Activated naive CD4-positive, alpha-beta T cell treated with anti-CD3 and anti-CD28 coated beads, Interleukin-2, amount 50 U/mL, for 16 hours (primary cell): ENCODE data around the gene SGK1.
"Not testable (repeated sequence)": the region's sequence is repeated elsewhere in the genome, so short reads cannot be mapped to it uniquely, and the experiment has no call there.

Source experiments
- DNase-seq: peaks from one replicate; pipeline ENCODE4 v3.0.0-alpha.2; 2020

Gene SGK1

DNA sequence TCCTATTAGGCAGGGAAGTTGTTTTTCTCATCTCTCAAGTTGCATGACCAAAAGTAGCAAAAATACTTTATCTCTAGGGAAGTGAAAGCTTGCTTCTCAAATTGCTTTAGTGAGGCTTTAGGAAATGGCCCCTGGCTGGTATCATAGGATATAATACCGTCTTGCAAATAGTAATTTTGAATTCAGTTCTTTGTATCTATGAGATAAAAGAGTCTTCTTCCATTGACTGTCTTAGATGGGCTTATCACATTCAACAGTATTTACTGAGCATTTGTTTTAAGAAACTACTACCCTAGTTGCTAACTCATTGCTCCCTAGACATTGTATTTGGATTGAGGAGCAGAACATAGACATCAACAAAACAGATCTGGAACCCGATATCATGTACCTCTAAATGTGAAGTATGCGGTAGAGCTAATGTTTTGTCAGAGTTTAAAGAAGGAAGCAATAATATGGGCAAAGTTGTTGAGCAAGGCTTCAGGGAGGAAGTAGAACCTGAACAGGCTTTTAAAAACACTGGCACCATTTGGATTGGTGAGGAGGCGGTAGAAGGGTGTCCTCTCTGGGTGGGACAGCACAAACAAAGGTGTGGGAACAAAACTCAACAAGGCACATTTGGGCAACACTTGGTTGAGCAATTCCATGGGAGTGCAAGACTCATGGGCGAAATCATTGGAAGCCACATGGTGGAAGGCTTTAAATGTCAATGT is 101.5 kb downstream of the SGK1 start:
- no peak for DNase-seq

DNA sequence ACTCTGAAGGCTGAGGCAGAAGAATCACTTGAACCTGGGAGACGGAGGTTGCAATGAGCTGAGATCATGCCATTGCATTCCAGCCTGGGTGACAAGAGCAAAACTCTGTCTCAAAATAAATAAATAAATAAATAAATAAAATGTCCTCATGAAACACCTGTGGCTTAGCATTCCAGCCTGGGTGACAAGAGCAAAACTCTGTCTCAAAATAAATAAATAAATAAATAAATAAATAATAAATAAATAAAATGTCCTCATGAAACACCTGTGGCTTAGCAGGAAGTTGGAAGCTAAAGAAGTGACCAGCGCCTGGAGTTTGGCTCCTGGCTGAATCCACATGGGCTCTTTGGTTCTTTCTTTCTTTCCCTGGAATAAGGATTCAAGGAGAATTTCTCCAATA is 104.5 kb downstream of the SGK1 start:
- DNase-seq = not testable (repeated sequence)

DNA sequence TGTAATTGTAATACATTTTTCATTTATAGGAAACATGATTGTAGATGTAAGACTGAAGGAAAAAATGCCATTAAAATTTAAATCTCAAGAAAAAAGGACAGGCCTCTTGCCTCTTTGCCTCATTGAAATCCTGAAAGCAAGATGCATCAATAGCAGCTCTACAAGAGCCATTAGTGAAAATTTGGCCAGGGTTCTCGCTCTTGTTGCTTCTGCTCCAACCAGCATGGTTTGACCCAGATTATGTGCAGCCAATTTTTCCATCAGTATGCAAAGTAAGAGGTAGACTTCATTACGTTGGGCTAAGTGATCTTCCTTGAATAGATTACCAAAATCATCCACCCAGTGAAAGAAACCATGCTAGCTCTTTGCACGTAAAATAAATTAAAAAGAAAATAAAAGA is 106.6 kb downstream of the SGK1 start:
- no peak for DNase-seq

DNA sequence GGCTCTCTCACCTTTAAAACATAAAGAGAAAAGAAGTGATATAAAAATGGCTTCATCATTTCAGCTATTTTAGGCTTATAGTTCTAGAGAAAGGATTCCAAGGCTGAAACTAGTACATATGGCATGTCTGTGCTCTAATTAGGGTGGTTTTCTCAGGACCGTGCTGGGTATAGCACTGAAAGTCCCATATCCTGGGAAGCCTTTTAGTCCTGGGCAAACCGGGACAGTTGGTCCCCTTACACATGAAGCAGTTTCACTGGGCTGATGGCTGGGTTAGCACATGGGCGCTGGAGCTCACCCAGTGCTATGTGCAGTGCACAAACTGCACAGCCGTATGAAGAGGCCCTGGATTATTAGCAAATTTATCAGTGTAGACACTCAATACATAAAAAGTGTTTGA is 110.5 kb downstream of the SGK1 start:
- no peak for DNase-seq

DNA sequence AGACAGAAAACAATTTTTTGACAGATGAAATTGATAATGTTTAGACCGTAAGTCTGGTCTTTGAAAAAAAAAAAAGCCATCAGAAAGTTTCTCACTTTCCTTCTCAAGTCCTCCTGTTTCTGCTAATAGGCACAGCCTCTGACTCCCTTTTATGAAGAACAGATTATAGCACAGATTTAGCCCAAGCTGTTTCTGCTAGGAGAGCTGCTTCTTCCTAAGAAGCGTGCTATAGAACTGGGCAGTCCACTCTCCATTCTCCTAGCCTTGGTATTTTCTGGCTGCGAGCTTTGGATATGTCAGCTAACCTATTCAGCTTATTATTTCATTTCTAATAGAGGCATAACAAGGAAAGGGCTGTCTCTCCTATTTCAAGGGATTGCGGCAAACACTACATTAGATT is 112.5 kb downstream of the SGK1 start:
- no peak for DNase-seq

DNA sequence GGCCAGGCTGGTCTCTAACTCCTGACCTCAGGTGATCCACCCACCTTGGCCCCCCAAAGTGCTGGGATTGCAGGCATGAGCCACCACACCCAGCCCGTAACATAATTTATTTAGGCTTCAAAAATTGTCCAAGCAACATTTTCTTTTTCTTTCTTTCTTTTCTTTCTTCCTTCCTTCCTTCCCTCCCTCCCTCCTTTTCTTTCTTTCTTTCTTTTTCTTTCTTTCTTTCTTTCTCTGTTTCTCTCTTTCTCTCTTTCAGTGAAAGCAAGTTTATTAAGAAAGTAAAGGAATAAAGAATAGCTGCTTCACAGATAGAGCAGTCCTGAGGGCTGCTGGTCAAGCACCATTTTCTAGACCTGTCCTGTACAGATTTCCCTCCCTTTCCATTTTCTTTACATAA is 113.2 kb downstream of the SGK1 start:
- not testable (repeated sequence) for DNase-seq

DNA sequence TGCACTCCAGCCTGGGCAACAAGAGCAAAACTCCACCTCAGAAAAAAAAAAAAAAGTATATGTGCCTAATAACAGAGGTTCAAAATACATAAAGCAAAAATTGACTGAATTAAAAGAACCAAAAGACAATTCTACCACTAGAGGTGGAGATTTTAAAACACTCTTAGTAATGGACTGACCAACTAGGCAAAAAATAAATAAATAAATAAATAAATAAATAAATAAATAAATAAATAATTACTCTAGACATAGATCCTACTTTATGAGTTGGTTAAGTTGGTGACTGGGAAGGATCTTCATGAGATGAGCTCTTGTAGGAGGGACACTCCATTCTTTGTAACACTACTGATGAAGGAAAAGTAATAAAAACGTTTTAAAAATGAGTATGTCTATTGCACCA is 113.9 kb downstream of the SGK1 start:
- no peak for DNase-seq

DNA sequence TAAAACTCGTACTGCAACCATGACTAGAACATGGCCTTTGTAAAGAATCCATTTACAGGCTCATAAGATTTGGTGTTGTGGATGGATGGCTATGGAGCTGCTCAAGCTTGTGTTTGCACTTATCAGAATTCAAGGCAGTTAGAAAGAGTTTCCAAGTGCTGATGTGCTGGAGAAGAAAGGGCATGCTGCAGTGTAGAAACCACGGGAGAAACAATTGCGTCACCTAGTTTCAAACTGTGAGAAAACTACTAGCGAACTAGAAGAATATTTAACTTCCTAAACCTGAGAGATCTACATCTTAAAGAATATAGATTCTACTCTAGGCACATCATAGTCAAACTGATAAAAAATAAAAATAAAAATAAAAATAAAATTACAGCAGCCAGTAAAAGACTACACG is 116.2 kb downstream of the SGK1 start:
- no peak for DNase-seq

DNA sequence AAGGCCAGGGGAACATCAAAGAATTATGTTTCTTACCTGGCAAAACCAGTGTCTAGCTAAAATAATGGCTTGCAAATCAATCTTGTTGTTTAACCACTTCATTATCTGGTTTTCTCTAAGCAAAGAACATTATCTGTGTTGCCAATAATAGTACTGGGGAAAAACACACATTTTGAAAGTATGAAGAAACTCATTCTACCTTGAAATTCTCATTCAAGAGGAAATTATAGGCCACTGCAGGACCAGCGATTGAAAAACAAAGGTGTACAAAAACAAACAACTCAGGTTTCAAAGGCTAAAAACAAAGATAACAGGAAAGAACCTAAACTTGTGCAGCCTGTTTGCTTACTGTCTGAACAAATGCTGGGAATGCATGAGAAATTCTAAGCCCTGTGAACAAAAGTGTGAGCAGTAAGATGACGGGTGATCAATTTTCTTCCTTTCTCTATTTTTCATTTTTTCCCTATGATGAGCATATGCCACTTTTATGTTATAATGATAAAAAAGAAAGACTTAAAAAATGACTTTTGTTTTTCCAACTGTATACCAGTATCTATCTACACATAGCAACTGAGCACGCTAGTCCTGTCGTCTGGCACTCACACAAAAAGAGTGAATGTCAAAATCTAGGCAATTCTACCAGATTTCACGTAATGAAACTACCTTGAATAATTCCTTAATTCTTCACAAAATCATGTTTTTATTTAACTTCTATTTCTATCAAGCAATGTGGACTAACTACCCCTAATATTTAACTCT is 117.9 kb downstream of the SGK1 start:
- DNase-seq = no peak

DNA sequence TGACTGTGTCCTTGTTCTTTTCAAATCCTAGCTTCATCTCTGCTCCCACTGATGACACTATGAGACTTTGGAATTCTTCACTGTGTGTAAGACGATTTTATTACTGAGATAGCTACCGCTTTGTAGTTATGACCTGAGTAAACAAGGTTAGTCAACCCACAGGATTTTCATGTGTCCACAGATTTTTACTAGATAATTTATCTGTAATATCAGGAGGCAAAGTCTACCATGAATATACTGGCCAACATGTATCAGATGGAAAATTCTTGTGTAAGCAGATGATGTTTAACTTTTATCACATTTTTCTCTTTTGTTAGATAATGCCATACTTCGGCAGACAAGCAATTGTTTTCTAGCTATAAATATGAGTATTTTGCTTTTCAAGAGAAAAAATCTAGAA is 119.8 kb downstream of the SGK1 start:
- DNase-seq = no peak

DNA sequence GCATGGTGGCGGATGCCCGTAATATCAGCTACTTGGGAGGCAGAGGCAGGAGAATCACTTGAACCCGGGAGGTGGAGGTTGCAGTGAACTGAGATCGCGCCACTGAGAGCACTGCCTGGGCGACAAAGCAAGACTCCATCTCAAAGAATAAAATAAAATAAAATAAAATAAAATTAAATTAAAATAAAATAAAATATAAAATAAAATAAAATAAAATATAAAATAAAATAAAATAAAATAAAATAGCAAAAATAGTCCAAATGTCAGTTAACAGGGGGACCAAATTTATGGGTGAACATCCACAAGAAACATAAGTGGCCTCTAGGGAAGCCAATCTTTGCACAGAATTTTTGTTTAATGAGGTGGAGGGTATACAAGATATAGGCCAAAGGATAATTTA is 120.2 kb downstream of the SGK1 start:
- DNase-seq = not testable (repeated sequence)

DNA sequence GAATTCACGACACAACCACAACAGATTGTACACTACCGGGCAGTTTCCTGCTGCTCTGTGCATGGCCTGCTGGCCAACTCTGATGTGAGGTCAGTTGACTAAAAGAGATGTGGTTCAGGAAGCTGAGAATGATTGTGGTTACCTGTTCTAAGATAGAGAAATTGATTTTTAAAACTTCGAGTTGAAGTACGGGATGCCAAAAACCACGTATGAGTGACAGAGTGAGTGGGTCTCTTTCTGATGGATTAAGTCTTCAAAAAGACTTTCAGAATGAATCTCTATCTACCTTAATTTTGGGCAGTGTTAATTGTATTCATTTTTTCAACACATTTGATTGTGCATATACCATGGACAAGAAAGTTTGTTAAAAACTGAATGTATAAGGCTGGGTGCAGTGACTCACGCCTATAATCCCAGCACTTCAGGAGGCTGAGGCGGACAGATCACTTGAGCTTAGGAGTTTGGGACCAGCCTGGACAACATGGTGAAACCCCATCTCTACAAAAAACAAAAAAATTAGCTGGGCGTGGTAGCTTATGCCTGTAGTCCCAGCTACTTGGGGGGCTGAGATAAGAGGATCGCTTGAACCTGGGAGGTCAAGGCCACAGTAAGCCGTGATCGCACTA is 121.2 kb downstream of the SGK1 start:
- no peak for DNase-seq

DNA sequence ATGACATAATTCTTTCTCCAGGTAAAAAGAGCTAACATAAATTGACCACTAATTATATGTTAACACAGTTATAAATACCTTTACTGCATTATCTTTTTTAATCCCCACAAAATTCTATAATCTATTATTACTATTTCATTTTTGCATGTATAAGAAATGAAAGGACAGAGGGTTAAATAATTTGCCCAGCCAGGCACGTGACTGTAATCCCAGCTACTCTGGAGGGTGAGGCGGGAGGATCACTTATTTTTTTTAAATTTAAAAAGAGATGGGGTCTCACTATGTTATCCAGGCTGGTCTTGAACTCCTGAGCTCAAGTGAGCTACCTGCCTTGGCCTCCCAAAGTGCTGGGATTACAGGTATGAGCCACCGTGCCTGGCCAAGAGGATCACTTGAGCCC is 121.9 kb downstream of the SGK1 start:
- no peak for DNase-seq

DNA sequence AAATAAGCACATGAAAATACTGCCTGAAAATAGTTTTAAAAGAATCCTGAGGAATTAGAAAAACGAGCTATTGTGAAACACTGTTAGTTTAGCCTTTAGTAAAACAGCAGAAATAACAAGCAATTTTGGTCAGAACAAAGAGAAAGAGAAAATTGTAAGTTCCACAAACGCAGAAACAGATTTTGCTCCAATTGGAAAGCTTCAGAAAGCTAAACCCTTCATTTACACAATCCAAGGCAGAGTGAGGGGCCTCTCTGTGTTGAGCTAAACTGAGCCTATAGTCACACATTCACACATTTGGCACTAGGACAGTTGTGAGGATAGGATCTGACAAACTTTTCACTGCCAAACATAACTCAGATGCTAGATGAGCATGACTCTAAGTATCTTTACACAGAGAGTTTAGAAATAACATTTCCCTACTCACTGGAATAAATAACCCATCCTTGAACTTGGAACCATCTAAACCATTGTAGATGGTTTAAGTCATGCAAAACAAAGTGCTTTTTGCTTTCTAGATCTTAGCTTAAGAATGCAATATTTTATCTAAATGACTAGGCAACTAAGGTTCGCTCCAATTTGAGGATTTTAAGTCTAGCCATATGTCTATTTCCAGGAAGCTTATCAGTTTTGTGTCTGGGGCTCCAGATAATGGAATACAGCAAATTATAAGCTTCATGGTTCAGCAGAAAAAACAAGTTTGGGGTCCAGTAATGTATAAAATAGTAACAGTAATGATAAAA is 122.6 kb downstream of the SGK1 start:
- no peak for DNase-seq

DNA sequence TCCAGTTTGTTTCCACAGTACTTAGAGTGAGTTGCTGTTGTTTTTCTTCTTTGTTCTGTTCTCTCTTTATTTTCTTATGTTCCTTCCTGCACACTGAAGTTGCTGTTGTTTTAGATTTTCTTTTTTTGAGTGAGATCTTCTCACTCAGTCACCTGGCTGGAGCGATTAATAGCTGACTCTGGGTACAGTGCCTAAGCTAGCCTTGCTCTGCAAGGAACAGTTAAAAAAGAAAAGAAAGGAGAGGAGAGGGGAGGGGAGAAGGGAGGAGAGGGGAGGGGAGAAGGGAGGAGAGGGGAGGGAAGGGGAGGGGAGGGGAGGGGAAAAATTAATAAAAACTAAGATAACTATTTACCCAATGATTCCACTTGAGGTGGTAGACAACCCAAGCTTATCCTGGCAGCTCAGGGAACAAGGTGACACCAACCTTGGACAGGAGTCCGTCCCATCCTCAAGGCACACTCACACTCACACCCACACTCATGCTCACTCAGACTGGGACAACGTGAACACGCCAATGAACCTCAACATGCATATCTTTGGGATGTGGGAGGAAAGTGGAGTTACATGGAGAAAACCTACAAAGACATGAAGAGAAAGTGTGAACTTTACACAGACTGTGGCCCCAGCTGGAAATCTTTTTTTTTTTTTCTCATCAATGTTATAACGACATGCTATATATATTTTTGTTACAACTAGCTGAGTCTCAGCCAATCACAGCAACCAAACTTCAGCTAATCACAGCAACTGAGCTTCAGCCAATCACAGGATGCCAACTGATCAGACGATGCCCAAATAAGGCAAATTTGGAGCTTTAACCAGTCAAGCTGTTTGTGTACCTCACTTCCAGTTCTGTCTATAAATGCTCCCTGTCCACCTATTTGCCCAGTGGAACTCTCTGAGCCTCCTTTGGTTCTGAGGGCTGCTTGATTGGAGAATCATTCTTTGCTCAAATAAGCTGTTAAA is 124.1 kb downstream of the SGK1 start:
- no peak for DNase-seq

DNA sequence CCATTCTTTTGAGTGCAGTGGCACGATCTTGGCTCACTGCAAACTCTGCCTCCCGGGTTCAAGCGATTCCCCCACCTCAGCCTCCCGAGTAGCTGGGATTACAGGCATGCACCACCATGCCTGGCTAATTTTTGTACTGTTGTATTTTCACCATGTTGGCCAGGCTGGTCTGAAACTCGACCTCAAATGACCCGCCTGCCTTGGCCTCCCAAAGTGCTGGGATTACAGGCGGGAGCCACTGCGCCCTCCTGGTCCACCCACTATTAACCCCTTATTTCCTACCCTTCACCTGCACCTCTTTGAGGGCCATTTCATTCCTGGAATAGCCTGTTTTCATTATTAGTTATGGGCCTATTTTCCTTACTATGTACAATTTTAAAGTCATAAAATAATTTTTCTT is 125.3 kb downstream of the SGK1 start:
- DNase-seq = not testable (repeated sequence)

DNA sequence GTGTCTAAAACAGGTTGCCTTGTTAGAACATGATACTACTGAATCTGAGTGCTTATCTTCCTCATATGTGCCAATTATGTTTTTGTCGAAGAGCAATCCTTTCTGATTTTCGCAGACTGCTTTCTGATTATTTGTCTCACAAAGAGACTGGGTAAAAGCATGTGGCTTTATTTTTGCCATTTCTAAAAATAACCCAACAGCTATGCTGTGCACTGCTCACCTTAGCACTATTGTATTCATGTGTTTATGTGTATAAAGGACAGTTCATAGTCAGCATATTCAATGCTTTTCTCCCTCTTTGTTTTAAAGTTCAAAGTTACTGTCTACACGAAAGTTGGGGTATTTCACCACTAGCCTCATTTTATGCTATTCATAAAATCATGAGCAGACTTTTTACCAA is 127.0 kb downstream of the SGK1 start:
- no peak for DNase-seq

DNA sequence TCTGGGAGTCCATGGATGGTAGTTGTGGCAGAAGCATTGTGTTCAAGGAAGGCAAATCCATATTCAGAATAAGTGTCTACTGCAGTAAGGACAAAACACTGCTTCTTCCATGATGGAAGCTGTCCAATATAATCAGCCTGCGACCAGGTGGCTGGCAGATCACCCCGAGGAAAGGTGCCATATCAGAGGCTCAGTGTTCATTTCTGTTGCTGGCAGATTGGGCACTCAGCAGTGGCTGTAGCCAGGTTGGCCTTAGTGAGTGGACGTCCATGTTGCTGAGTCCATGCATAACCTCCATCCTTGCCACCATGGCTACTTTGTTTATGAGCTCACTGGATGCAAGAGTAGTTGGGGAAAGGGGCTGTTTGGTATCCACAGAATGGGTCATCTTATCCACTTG is 130.2 kb downstream of the SGK1 start:
- no peak for DNase-seq

DNA sequence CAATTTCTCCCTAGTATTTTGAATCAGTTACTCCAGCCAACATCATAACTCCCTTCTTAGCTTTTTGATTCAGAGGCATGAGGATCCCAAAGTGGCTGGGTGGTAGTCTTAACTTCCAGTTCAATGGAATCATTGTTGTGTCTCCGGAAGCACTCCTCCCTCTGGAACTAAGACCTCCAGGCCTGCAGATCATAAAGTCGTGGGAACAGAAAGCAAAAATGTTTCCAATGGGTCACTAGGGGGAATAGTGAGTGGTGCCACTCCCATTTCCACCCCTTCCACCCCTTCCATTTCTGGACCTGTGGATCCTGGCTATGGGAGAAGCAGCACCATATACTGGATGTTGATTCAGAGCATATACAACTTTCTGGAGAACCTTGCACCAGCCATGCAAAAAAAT is 130.8 kb downstream of the SGK1 start:
- no peak for DNase-seq

DNA sequence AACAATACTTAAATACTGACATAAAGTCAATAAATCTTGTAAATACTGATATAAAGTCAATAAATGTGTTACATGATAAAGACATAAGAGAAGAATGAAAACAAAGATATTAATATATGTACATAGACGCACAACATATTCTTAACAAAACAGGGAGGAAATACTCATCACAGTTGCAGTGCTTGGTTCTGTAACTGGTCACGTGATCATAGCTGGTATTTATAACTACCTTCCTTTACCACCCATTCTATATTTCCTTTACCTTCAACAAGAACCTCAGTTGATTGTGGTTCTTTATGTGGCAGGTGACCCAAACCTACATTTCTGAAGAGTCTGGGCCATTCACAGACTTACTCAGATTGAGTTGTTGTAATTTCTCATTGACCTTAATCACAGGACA is 131.6 kb downstream of the SGK1 start:
- DNase-seq = no peak

DNA sequence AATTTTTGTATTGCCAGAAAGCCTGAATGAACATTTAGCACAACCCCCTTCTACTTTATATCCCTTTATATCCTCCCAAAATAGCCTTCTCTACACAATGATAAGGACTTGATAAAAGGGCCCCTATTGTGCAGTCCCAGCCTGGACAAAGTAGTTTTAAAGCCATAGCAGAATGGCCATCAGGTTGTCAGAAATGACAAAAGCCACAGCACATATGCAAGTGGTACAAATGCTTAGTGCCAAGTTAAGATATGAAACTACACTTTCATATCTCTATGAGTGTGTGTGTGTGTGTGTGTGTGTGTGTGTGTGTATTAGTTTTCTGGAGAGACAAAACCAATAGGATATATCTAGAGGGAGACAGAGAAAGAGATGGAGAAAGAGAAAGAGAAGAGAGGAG is 132.6 kb downstream of the SGK1 start:
- DNase-seq = no peak

DNA sequence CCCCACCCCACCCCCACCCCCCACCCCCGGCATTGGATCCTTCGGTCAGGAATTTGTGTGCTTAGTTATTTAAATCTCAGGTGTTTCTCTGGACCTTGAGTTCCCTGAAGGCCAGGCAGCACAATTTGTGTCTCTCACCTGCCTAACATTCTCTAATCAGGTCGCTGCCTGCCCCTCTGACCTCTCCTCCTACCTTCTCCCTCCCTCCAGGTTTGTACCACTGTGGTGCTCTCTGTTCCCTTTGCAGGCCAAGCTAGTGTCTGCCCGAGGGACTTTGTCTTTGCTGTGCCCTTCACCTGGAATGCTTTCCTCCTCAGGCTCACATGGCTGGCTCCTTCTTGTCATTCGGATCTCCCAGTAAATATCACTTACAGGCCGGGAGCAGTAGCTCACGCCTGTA is 134.1 kb downstream of the SGK1 start:
- no peak for DNase-seq
